ENCODE data around the gene ANKLE1. TPM values are rescaled to one million over a fixed set of nuclear protein-coding genes. Genes with fewer than 3 reads are reported as not detected.

The ANKLE1 gene
- total and polyA plus RNA-seq, 10 of the 15 experiments (the other 5 are each of a cell fraction or from before 2014, with no cell fraction given), result 2.2 to 17.9 (median 10.9) TPM

DNA sequence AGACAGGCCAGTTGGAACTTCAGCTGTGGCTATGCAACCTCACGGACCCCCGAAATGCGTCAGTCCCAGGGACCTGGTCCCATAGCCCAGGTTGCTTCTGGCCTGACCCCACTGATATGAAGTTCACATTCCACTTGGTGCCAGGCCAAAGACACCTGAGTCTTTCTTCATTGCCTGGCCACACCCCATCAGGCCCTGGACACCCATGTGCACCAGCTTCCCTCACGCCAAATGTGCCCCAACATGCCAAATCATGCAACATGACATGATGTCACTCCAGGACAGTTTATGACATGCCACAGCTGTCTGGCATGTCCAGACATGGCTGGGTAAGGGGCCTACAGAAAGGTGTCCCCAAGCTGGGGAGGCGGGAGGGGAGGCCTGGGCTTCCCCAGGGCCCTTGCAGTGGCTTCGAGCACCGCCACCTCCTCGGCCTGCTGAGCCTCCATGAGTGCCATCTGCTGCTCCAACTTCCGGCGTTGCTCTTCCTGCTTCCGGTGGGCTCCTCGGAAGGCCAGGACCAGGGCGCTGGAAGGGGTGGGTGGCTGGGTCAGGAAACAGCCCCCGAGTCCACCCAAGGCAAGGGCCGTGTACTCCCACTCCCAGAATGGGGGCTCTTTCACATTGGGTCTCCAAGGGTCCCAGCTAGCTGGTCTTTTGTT is 31.7 kb upstream of the ANKLE1 start (continued):
- TF ChIP-seq, protein P1, sequence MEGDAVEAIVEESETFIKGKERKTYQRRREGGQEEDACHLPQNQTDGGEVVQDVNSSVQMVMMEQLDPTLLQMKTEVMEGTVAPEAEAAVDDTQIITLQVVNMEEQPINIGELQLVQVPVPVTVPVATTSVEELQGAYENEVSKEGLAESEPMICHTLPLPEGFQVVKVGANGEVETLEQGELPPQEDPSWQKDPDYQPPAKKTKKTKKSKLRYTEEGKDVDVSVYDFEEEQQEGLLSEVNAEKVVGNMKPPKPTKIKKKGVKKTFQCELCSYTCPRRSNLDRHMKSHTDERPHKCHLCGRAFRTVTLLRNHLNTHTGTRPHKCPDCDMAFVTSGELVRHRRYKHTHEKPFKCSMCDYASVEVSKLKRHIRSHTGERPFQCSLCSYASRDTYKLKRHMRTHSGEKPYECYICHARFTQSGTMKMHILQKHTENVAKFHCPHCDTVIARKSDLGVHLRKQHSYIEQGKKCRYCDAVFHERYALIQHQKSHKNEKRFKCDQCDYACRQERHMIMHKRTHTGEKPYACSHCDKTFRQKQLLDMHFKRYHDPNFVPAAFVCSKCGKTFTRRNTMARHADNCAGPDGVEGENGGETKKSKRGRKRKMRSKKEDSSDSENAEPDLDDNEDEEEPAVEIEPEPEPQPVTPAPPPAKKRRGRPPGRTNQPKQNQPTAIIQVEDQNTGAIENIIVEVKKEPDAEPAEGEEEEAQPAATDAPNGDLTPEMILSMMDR (IDR thresholded peaks at IDR 0.05 in 2 of 3, conservative IDR thresholded peaks at IDR 0.05 in 1 of 3; ENCODE audit: control insufficient read depth in 2 of 3, extremely low read depth in 1 of 3, insufficient read depth in 1 of 3, low read depth in 3 of 3, low read length in 3 of 3), result no peak
- TF ChIP-seq TARDBP (IDR thresholded peaks at IDR 0.05; ENCODE audit: borderline replicate concordance), result no peak

- ChIA-PET SMC1A (ENCODE audit: uncharacterized antibody, unreplicated experiment) (interaction anchor here (1.1 to 1.2 kb wide), 2 partner anchors 13 to 27 kb away, joined by 3 read pairs; partner anchors contain the start of gene ANKLE1), POLR2A (interaction anchor here (0.8 to 1.6 kb wide), 2 partner anchors 12 to 16 kb away, joined by 3 read pairs; no protein-coding TSS in a partner anchor), RAD21 (ENCODE audit: unreplicated experiment) (interaction anchor here (1.7 kb wide), 1 partner anchor 12 kb away, joined by 7 read pairs; the partner anchor contains the start of gene BABAM1), CTCF (interaction anchor here (1.5 to 2.7 kb wide), 3 partner anchors 10 to 38 kb away, joined by 3 to 14 read pairs (median 10); partner anchors contain the start of genes BABAM1 and USHBP1)
- no peak for DNase-seq (ENCODE audit: low read depth, low spot score)
- Histone ChIP-seq H3K36me3 (ENCODE audit: control insufficient read depth in 2 of 2, insufficient read depth in 2 of 2, low read length in 1 of 2) (no peaks in the 10 kb centered on the region), H4K20me1 (ENCODE audit: control insufficient read depth, insufficient read depth) (no peaks in the 10 kb centered on the region), H3K4me3 (no peak overlapping the region), H3K9me3 (replicated peaks; ENCODE audit: control insufficient read depth, insufficient read depth, low read length) (no peaks in the 10 kb centered on the region; the same call in 2 of the 3 replicates), H3K27ac (ENCODE audit: control insufficient read depth, insufficient read depth) (no peak overlapping the region), H3K27me3 (replicated peaks in 1 of 2; ENCODE audit: control insufficient read depth in 2 of 2, insufficient read depth in 2 of 2, low read length in 1 of 2) (no peaks in the 10 kb centered on the region), H3K4me2 (ENCODE audit: control insufficient read depth, insufficient read depth) (no peak overlapping the region), H2AFZ (ENCODE audit: control insufficient read depth, low read depth, low read length) (no peak overlapping the region), H3K4me1 (ENCODE audit: control insufficient read depth, insufficient read depth, low read length) (no peaks in the 10 kb centered on the region), H3K9ac (ENCODE audit: control insufficient read depth, insufficient read depth, low read length) (no peak overlapping the region), H3K79me2 (ENCODE audit: control insufficient read depth, insufficient read depth, low read length) (no peaks in the 10 kb centered on the region)
- in situ Hi-C loops (cut with MboI), result no loop called here
- 37% methylated on average over 9 of the region's 10 CpGs for WGBS (ENCODE audit: insufficient coverage, insufficient replicate concordance, low lambda C conversion rate, missing lambda C conversion rate)
- no peak for ATAC-seq
- no peak for FAIRE-seq
- intact Hi-C loops (cut with micrococcal nuclease; ENCODE audit: unreplicated experiment), result no loop called here
- BruUV-seq (replicated peaks), result no TSS peak
- no peak for TF ChIP-seq ZNF622 (IDR thresholded peaks at IDR 0.05)
- TF ChIP-seq PRDM15 (CRISPR knock-in tag; IDR thresholded peaks at IDR 0.05), result no peak
- no peak for TF ChIP-seq SMC3 (IDR thresholded peaks at IDR 0.05; ENCODE audit: borderline replicate concordance, low read length)
- no peak for TF ChIP-seq SUPT20H (IDR thresholded peaks at IDR 0.05; ENCODE audit: borderline replicate concordance, control insufficient read depth, low read depth, low read length)
- TF ChIP-seq SMARCA5 (IDR thresholded peaks at IDR 0.05), result no peak
- no peak for TF ChIP-seq RB1 (IDR thresholded peaks at IDR 0.05; ENCODE audit: borderline replicate concordance)
- TF ChIP-seq NKRF (conservative IDR thresholded peaks at IDR 0.05), result no peak
- TF ChIP-seq TCF7 (IDR thresholded peaks at IDR 0.05; ENCODE audit: borderline replicate concordance), result no peak
- TF ChIP-seq USF1 (IDR thresholded peaks at IDR 0.05; ENCODE audit: borderline replicate concordance, extremely low read length, insufficient read depth, low read depth, low read length), result no peak
- no peak for TF ChIP-seq JUND (IDR thresholded peaks at IDR 0.05; ENCODE audit: low read depth, low read length)
Observed at GRCh38 chr19:17254636-17255035, 27.1 kb upstream of the ANKLE1 start.

Data from GM12878 (cell line).